GM21367 (cell line): ENCODE results near the gene KLK5.

Experiments
- ATAC-seq: cut with Tn5 transposase; IDR thresholded peaks from one replicate; pipeline ENCODE4 v1.9.1; 2021; ENCODE audit not compliant: unreplicated experiment

Gene KLK5

DNA sequence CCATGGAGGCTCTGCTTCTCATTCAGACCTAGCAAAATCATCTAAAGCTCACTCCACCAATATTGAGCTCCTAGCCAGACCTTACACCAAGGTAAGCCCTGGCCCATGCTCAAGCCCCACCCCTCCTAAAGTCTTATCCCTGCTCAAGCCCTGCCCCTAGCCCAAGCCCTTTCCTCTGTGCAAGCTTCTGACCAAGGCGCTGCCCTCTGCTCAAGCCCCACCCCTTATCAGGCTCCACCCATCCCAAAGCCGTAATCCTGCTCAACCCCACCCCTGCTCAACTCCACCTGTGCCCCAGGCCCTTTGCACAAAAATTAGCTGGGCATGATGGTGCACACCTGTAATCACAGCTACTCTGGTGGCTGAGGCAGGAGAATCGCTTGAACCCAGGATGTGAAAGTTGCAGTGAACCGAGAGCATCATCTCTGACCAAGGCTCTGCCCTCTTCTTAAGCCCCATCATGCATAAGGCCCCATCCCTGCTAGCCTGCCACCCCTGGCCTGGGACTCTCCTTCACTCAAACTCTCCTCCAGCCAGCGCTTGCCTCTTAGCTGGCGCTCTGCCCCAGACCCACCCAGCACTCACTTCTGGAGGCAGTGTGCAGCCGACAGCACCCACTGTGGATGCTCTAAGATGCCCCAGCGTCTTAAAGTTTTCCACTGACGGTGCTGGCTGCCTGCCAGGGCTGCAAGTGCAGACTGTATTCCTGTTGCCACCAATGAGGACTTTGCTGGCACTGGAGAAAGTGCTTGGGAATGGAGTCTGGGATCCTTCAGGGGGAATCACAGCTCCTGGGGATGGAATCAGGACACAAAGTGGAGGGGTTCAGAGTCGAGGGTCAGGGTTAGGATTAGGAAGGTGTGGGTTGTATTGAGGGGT lies 58.1 kb downstream of the KLK5 start:
- no peak for ATAC-seq
